ENCODE data around the gene GNG13.

- no peak for TF ChIP-seq EZH2phosphoT487 (IDR thresholded peaks at IDR 0.05)
- TF ChIP-seq, protein P1, sequence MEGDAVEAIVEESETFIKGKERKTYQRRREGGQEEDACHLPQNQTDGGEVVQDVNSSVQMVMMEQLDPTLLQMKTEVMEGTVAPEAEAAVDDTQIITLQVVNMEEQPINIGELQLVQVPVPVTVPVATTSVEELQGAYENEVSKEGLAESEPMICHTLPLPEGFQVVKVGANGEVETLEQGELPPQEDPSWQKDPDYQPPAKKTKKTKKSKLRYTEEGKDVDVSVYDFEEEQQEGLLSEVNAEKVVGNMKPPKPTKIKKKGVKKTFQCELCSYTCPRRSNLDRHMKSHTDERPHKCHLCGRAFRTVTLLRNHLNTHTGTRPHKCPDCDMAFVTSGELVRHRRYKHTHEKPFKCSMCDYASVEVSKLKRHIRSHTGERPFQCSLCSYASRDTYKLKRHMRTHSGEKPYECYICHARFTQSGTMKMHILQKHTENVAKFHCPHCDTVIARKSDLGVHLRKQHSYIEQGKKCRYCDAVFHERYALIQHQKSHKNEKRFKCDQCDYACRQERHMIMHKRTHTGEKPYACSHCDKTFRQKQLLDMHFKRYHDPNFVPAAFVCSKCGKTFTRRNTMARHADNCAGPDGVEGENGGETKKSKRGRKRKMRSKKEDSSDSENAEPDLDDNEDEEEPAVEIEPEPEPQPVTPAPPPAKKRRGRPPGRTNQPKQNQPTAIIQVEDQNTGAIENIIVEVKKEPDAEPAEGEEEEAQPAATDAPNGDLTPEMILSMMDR (IDR thresholded peaks at IDR 0.05) = no peak
- TF ChIP-seq EZH2 (IDR thresholded peaks at IDR 0.05) = no peak
Observed at GRCh38 chr16:845351-845745, 44.8 kb upstream of the GNG13 start.
